ENCODE data around the gene AAK1. TPM values are rescaled to one million over a fixed set of nuclear protein-coding genes. Genes with fewer than 3 reads are reported as not detected.
"Not testable (repeated sequence)": the region's sequence is repeated elsewhere in the genome, so short reads cannot be mapped to it uniquely, and the experiment has no call there.

AAK1 gene
- total and polyA plus RNA-seq, 10 of the 15 experiments (the other 5 are each of a cell fraction or from before 2014, with no cell fraction given): 2.9 to 41.4 (median 17.5) TPM

DNA sequence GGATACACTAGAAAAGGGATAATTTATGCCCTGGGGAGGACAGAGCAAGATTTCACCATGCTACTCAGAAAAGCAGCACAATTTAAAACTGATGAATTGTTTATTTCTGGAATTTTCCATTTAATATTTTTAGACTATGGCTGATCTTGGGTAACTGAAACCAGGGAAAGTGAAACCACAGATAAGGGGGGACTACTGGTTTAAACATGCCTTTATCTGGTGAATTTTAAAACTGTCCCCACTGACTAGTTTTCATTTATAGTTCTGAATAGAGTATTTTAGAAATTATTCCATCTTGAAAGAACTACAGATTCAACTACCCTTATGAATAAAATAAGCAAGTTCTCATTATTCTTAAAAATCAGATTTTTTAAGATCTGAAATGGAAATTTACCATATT, 221.3 kb downstream of the AAK1 start:
- H4K20me1 ChIP-seq (ENCODE audit: control insufficient read depth, insufficient read depth): no peaks in the 10 kb centered on the region
- no peak overlapping the region for H3K27ac ChIP-seq (ENCODE audit: control insufficient read depth, insufficient read depth)
- SMC1A ChIA-PET (ENCODE audit: uncharacterized antibody, unreplicated experiment): interaction anchor here (1.5 kb wide), 1 partner anchor 53 kb away, joined by 3 read pairs; no protein-coding TSS in a partner anchor
- H3K4me2 ChIP-seq (ENCODE audit: control insufficient read depth, insufficient read depth): no peak overlapping the region
- no peak overlapping the region for H3K4me3 ChIP-seq
- ATAC-seq (no peak), DNase-seq (ENCODE audit: low read depth, low spot score) (no peak), FAIRE-seq (no peak)
- no peaks in the 10 kb centered on the region for H3K79me2 ChIP-seq (ENCODE audit: control insufficient read depth, insufficient read depth, low read length)
- CTCF ChIA-PET: no interaction called here
- TF ChIP-seq KLF5 (IDR thresholded peaks at IDR 0.05; ENCODE audit: partially characterized antibody) (no peak), HCFC1 (IDR thresholded peaks at IDR 0.05; ENCODE audit: low read length) (no peak), SUPT20H (IDR thresholded peaks at IDR 0.05; ENCODE audit: borderline replicate concordance, control insufficient read depth, low read depth, low read length) (no peak)
- in situ Hi-C loops (cut with MboI): no loop called here
- intact Hi-C loops (cut with micrococcal nuclease; ENCODE audit: unreplicated experiment): no loop called here
- H3K9ac ChIP-seq (ENCODE audit: control insufficient read depth, insufficient read depth, low read length): no peak overlapping the region
- H3K9me3 ChIP-seq (replicated peaks; ENCODE audit: control insufficient read depth, insufficient read depth, low read length): no peaks in the 10 kb centered on the region
- no peak overlapping the region for H2AFZ ChIP-seq (ENCODE audit: control insufficient read depth, low read depth, low read length)
- no TSS peak for BruUV-seq (replicated peaks)
- H3K27me3 ChIP-seq (replicated peaks in 1 of 2; ENCODE audit: control insufficient read depth in 2 of 2, insufficient read depth in 2 of 2, low read length in 1 of 2): no peaks in the 10 kb centered on the region
- RAD21 ChIA-PET (ENCODE audit: unreplicated experiment): no interaction called here
- POLR2A ChIA-PET: no interaction called here
- H3K36me3 ChIP-seq (ENCODE audit: control insufficient read depth in 2 of 2, insufficient read depth in 2 of 2, low read length in 1 of 2): peaks cover 2 to 3% of the 10 kb centered on the region in 2 experiments; a peak in 3 of 4 replicates
- peaks cover 3% of the 10 kb centered on the region; the same call in 1 of the 2 replicates for H3K4me1 ChIP-seq (ENCODE audit: control insufficient read depth, insufficient read depth, low read length)

DNA sequence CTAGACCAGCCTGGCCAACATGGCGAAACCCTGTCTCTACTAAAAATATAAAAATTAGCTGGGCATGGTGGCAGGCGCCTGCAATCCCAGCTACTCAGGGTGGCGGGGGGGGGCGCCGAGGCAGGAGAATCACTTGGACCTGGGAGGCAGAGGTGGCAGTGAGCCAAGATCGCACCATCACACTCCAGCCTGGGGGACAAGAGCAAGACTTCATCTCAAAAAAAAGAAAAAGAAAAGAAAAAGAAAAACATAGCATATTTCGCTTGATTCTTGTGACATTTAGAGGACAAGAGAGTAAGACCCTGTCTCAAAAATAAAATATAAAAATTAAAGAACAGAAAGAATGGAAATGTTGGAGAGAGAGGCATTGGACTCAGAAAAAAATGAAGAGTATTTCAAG, 224.4 kb downstream of the AAK1 start:
- H3K4me2 ChIP-seq (ENCODE audit: control insufficient read depth, insufficient read depth); POLR2A ChIA-PET; BruUV-seq (replicated peaks); H4K20me1 ChIP-seq (ENCODE audit: control insufficient read depth, insufficient read depth); DNase-seq (ENCODE audit: low read depth, low spot score); H3K27me3 ChIP-seq (replicated peaks in 1 of 2; ENCODE audit: control insufficient read depth in 2 of 2, insufficient read depth in 2 of 2, low read length in 1 of 2); H3K4me3 ChIP-seq; H3K9me3 ChIP-seq (replicated peaks; ENCODE audit: control insufficient read depth, insufficient read depth, low read length); CTCF ChIA-PET; ATAC-seq; H2AFZ ChIP-seq (ENCODE audit: control insufficient read depth, low read depth, low read length); RAD21 ChIA-PET (ENCODE audit: unreplicated experiment); H3K4me1 ChIP-seq (ENCODE audit: control insufficient read depth, insufficient read depth, low read length); in situ Hi-C loops (cut with MboI); FAIRE-seq; intact Hi-C loops (cut with micrococcal nuclease; ENCODE audit: unreplicated experiment); SMC1A ChIA-PET (ENCODE audit: uncharacterized antibody, unreplicated experiment); H3K9ac ChIP-seq (ENCODE audit: control insufficient read depth, insufficient read depth, low read length); H3K79me2 ChIP-seq (ENCODE audit: control insufficient read depth, insufficient read depth, low read length); H3K36me3 ChIP-seq (ENCODE audit: control insufficient read depth in 2 of 2, insufficient read depth in 2 of 2, low read length in 1 of 2); H3K27ac ChIP-seq (ENCODE audit: control insufficient read depth, insufficient read depth): not testable (repeated sequence)
- WGBS (ENCODE audit: insufficient coverage, insufficient replicate concordance, low lambda C conversion rate, missing lambda C conversion rate): 95% methylated on average over 7 of the region's 7 CpGs

All from GM12878 (cell line).